Stimulated activated CD8-positive, alpha-beta memory T cell treated with anti-CD3 and anti-CD28 coated beads, Interleukin-15, amount 100 ng/mL, for 48 hours (primary cell): ENCODE measurements around the gene PIP4K2A.

Experiments used
- DNase-seq, 2 donors: peaks; one replicate each; pipeline ENCODE4 v3.0.0-alpha.2; 2020; ENCODE audit warnings: low read depth in 2 of 2

Gene PIP4K2A

DNA sequence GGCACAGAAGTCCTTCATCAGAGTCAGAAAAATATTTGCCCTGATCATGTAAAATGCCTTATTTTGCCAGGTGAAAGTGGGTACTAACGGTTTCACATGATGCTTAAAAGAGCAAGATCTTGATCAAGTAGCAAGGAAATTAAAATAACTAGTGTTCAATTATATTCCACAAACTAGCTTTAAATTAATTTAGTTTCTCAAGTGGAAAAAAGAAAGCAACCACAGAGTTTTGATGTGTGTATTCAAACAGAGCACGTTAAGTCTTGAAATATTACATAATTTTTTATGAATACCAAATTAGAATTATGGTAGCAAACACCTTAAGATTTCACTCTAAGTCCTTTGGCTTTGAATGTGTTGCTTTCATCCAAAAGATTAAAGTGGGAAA lies 47.3 kb downstream of the PIP4K2A start:
- no peak for DNase-seq

DNA sequence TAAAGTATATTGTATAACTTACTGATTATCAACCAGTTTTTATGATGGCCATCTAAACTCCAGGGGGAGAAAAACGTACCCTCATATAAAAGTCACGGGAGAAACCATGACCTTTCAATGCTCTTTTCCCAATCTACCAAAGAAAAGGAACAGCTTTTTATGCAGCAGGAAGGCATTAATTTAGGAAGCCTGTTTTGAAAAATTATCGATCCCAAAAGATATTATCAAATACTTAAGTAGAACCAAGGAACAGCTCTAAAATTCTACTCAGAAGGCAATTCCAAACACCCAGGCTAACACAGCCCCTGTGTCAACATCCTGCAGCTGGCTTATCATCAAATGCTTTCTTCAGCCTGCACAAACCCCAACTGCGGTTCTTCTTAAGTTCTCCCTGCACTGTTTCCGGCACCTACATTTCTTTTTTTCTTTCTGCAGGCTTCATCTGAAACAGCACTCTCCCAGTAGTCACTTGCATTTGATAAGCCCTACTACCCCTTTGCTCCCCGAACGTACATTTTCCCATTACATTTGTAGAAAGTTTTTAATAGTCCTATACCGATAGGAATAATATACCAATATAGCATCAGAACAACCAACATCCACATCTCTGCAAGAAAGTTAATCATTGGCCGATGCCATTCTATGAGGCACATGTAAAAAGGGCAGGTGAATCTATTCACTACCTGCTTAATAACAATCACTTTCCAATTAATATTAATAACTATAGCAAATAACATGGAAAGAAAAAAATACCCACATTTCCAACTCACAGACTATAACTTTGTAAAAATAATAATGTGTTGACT lies 47.9 kb downstream of the PIP4K2A start:
- peak in 1 of 2 donors; percentile 30 for DNase-seq

DNA sequence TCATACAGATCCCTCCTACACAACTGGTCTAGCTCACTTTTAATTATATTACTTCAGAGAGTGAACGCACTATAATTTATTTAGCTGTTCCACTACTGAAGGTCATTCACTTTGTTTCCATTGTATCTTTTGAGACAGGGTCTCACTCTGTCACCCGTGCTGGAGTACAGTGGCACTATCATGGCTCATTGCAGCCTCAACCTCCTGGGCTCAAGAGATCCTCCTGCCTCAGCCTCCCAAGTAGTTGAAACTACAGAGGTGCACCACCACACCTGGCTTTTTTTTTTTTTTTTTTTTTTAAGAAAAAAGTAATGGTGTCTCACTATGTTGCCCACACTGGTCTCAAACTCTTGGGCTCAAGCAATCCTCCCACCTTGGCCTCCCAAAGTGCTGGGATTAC lies 49.0 kb downstream of the PIP4K2A start:
- no peak for DNase-seq

DNA sequence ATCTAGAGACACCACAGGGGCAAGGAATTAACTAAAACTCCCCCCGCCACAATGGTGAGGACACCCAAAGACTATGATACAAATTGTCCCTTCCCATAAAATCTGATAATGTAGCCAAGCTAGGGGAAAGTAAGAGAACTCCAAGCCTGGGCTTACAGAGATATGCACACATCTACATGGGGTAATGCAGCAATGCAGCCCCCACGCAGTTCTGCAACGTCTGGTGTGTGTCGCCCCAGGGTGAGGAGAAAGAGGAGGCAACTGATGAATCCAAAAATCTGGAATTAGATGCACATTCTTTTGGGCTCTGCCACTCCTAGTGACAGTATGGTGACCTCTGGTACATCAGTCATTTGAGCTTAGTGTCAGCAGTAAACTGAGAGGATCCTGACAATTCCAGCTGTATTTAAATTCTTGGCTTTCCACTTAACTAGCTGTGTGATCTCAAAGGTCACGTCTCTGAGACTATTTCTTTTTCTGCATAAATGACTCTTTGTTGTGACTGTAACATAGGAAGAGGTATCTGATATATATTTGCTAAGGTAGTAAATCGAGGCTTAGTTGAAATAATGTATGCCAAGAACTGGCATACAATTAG lies 51.5 kb downstream of the PIP4K2A start:
- no peak for DNase-seq

DNA sequence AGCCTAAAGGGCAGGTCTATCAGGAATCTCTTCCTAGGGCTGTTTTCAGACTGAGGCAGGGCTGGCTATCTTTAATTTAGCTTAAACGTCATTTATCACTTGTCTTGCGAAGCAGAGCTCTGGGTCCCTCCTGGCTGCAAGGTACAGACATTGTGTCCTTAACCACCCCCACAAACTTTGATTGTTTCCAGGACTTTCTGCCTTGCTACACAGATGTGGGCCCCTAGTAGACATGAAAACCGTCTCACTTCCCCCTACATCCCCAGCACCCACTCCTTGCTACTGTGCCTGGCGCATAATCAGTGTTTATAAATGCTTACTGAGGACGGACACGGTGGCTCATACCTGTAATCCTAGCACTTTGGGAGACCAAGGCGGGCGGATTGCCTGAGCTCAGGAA lies 54.5 kb downstream of the PIP4K2A start:
- no peak for DNase-seq

DNA sequence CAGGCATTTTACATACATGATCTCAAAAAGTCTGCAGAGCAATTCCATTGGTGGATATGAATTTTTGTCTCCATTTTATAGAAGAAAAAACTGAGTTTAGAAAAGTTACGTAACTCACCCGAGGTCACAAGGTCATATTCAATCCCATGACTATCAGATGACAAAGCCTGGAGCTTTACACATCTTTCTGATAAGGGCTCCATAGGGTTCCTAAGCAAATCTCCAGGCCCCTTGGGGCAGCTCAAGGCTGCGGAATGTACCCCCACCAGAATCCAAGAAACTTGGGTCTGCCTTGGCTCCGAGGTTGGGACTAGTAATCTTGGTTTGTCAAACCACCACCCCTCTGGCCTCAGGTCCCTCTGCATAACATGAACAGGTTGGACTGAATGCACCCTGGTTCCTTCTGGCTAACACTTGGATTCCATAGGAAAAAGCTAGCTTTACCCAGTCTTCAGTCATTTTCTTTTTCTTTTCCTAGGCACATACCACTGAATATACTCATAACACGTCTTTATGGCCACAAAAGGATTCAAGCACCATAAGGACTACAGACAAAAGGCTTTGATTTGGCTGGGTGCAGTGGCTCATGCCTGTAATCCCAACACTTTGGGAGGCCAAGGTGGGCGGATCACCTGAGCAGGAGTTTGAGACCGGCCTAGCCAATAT lies 55.5 kb downstream of the PIP4K2A start:
- no peak for DNase-seq

DNA sequence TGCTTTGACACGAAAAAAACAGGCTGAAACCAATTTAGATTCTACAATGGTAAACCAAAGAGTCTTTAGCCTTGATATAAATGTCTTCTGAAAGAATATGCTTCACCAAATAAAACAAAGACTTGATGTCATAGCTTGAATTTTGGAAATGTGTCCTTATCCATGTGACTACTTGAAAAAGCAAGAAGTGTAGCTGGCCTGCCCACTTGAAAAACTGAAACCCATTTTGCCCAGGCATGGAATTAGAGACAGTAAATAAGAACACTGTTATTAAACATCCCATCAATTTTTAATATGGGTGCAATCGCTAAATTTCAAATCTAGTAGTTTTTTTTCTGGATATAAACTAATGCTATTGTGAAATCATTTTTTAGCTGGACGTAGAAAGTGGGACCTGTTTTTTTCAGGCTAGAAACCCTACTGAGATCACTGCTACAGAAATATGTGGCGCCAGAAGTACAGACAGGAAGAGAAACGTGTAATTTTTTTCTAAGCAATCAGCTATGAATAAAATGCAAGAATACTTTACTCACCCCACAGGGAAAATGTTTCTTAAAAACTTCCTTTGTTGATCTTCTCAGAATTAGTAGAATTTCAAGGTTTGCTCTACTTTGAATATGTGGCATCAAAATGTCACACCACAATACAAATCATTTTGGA lies 56.7 kb downstream of the PIP4K2A start:
- no peak for DNase-seq

DNA sequence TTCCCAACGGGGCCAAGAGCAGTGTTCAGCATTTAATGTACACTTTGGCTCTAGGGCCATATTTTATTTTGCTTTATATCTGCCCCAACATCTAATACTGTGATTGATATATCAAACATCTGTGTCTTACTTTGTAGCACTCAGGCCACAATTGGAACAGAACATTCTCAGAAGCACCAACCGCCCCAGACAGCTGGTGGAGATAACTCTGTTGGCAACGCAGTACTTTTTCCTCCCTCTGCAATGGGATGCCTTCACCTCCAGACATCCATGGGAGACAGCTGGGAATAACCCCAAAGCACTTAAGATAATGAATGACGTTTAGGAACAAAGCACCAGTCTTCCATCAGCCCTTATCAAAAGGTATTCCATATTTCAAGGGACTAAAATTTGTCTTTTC lies 57.4 kb downstream of the PIP4K2A start:
- DNase-seq = no peak

DNA sequence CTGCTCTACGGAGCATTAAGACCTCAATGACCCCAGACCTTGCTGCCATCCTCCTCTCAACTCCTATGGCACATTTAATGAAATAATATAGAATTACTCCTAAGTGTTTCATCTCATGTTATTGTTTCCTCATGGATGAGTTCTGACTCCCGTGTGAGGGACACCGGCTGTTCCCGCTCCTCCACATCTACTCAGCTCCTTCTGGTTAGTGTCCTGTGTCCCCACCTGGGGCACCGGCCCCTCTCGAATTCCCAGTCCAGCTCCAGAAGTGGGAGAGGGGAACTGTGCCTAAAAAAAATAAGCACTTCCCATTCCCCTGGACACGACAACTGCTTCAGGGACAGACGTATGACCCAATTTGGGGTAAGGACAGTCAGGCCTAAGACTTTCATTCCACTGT lies 58.3 kb downstream of the PIP4K2A start:
- no peak for DNase-seq

DNA sequence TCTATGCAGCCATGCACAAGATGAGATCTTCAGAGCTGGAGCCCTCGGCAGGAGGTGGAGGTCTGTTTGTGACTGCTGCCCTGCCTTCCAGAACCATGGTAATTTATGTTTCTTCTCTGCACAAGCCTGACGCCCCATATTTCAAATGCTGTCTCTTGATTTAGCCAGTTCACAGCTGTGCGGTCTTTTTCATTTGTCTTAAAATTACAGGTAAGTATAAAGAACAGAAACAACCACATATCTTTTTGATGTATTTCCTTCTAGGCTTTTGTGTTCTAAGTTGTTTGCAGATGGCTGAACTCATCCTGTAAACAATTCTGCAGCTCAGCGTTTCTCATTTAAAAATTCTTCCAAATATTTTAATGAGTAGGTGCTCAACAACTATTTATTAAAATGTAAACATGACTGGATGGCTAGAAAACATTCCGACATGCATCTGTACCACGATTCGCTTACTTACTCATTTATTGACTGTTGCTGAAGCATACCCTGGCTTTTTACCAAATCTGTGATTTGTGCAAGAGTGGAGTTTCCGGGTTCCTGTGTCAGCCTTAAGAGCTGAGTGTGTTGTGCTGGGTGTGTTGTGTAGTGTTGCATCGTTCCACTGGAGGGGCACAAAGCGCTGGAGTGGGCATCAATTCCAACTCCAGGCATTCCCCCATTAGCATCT lies 58.9 kb downstream of the PIP4K2A start:
- no peak for DNase-seq

DNA sequence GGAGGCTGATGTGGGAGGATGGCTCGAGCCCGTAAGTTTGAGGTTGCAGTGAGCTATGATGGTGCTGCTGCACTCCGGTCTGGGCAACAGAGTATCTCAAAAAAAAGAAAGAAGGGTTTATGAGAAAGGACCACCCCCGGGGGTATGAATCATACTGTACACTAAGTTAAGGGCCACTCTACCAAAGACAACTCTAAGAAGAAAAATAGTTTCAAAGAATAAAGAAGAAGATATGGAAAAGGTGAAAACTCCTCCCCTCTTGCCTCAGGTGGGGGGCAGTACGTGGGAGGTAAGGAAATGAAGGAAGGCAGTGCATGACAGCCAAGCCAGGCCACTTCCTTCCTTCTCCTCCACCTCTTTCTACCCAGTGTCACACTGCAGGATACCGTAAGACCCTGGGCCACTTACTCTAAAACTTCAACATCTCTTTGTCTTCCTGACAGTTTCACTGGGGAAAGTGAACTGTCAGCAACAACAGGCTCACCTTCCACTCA lies 61.3 kb downstream of the PIP4K2A start:
- peak; percentile 36 to 42 for DNase-seq

DNA sequence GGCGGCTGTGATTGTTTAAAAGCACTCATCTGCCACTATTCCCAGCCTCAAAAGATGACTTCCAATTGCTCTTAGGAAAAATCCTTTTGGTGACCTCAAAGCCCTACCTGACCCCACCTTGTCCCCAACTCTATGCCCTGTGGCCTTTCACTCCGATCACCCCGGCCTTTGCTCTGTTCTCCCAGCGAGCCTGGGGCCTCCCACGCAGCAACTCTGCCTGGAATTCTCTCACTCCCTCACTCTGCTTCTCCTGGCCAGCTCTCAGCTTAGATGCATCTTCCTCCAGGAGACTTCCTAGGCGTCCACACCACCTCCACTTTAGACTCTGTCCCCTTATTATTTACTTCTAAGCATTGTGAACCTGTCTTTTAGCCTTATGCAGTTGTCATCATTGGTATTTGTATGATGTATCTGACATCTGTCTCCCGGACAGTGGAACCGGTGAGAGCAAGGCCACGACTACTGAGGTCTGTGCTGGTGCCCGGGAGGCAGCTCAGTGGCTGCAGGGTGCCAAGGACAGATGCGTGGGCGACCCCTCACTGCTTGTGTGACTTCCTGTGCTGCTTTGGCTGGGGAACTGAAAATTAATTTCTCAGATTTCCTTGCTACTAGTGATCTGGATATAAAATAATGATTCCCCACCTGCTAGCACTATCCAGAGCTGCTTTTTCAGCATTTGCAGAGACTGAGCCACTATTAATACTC lies 63.0 kb downstream of the PIP4K2A start:
- peak in 1 of 2 donors; percentile 53 for DNase-seq

DNA sequence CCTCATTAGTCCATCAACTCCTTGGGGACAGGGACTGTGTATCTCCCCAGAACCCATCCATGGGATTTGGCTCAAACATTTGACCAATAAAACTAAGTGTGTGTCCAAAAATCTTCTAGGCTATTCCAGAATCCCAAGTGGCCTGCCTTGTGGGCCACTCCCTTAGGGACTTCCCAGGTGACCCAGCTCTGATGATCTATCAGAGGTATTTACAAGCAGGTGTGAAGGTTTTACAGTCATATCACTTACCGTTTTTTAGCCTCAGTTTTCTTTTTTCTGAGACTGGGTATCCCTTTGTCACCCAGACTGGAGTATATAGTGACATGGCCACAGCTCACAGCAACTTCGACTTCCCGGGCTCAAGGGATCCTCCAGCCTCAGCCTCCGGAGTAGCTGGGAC lies 64.4 kb downstream of the PIP4K2A start:
- no peak for DNase-seq

DNA sequence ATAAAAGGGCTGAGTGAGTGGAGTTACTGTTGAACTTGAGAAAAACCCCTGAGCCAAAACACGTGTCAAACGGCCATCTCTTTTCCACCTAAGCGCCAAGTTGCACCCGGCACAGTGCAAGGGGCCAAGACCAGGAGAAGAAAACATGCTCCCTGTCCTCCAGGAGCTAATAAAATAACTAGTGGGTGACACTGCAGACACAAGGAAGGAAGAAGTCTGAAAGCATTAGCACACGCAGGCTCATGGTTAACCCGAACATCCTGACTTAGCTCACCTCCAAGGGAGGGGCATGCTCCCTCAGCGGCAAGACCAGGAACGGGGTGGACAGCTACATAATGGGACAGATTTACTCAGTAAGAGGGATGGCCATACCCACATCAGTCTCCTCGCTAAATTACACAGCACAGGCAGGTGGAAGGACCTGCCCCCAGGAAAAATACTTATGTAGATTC lies 65.0 kb downstream of the PIP4K2A start:
- DNase-seq = peak in 1 of 2 donors; percentile 31

DNA sequence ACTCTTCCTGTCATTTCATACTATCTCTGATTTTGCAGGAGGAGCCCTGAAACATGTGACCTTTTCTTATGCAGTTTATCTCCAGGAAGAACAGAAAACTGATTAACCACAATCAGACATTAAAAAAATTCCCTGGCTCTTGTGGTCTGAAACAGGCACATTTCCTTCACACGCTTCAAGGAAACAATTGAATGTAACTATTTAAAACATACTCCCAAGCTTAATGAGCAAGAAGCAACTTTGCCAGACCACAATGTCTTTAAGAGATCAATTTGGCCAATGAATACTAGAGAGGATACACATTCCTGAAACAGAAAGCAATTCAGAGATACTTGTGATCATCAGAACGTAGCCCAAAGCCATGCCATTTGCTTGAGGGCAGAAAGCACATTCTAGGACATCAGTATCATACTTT lies 65.8 kb downstream of the PIP4K2A start:
- DNase-seq = no peak

DNA sequence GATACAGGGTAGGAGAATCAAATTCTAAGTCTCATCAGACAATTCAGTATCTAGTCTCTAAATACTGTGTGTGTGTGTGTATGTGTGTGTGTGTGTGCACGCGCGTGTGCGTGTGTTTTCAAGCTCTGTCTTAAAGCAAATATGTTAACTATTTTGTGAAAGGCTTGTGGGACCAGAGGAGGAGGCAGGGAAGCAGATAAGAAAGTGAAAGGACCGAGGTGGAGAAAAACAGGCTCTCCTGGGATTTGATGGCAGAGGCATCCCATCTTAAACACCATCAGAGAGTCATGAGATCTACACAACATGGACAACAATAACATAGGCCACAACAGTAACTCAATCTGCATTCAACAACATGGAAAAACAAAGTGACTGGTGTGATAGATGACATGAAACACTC lies 67.1 kb downstream of the PIP4K2A start:
- no peak for DNase-seq

DNA sequence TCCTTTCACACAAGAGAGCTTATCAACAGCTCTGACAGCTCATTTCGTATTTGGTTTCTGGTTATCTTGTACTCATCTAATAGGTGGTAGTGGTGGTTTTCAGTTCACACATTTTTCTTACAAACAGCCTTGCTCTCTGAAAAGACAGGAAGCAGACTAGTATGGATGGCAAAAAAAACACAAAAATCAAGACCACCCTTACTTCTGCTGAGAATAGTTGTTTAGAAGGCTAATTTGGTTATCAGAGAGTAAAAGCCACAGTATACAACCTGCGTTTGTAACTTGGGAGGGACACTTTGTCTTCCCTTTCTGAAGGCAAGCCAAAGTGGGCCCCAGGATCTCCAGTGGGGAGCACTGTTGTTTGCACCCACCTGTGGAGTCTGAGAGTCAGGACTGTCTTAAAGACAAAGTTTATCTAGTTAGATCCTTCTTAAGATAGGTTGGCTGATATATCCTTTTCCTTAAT lies 68.0 kb downstream of the PIP4K2A start:
- no peak for DNase-seq

DNA sequence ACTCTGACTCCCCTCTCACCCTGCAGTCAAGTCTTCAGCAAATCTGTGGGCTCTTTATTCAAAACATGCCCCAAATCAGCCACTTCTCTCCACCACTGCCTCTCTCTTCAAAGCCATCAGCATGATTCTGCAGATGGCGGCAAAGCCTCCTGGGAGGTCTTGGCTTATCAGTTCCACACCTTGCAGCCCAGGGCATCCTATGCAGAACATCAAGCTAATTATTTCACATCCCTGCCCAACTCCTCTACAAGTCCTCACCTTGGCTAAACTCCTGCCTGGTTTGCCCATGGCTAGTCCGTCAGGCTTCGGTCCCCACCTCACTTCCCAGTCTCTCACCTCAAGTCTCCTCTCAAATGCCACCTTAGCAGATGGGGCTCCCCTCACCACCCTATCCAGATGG lies 70.2 kb downstream of the PIP4K2A start:
- DNase-seq = no peak

DNA sequence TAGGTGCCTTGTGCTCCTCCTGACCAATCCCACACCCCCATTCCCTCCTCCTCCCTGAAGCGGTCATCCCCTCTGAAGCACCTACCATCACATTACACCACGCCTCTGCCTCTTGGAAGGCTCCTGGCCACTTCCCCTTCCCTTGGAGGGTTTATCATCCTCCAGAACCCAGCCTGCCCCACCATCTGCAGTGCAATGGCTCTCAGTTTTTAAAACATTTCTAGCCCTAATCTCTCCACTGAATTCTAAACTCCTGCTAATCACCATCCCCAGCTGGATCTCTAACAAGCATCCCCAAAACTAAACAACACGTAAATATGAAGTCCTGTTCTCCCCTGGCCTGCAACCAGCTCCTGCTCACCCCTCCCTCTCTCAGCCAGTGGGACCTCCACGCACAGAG lies 70.6 kb downstream of the PIP4K2A start:
- no peak for DNase-seq

DNA sequence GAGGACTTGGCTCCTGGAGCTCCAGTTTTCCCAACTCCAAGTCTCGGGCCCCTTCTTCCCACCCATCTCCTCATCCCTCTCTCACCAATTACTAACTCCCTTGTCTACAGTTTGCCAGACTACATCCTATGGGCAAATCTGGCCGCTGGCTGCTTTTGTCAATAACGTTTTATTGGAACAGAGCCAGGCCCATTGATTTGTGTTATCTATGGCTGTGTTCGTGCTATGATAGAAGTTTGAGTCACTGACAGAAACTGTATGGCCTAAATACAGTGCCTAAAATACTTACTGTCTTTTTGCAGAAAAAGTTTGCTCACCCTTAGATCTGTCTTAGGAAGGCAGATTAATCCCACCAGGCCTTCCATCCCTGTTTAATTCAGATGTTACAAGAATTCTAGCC lies 71.3 kb downstream of the PIP4K2A start:
- no peak for DNase-seq

DNA sequence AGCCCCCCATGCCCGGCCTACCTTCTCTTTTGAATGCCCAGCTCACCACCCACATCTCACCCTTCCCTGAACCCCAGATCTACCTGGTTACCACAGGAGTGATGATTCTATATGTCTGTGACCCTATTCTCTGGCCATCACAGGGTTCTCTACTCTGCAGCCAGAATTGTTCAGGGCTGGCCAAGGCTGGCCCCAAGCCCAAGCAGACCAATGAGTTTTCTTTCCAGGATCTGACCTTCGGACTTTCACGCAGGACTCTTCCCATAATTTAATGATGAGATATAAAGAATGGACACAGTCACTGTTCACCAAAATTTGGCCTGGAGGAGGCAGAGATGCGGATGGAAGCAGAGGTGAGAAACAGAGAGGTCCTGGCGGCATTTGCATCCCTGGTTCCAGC lies 72.6 kb downstream of the PIP4K2A start:
- no peak for DNase-seq
